PFSK-1 (cell line): ENCODE measurements around the gene AGPAT4.

ENCODE experiments used
- POLR2AphosphoS5 ChIP-seq: IDR thresholded peaks from 2 replicates; pipeline ENCODE4 v1.6.1; 2012; ENCODE audit warnings: low read depth, mild to moderate bottlenecking, control low read depth, low read length, moderate library complexity
- REST ChIP-seq, 2 experiments: IDR thresholded peaks; 2 replicates each; pipeline versions ENCODE4 v1.6.1 to v1.8.0; 2011 to 2012; ENCODE audit warnings: low read depth in 2 of 2, low read length in 2 of 2, control low read depth in 1 of 2, inconsistent platforms in 1 of 2, mild to moderate bottlenecking in 1 of 2, moderate library complexity in 1 of 2; ENCODE audit not compliant: insufficient read depth in 1 of 2
- SIN3A ChIP-seq: IDR thresholded peaks from 2 replicates; pipeline ENCODE4 v1.6.1; 2012; ENCODE audit warnings: mild to moderate bottlenecking, low read length, moderate library complexity, borderline replicate concordance; ENCODE audit not compliant: insufficient read depth
- TAF1 ChIP-seq: IDR thresholded peaks from 2 replicates; pipeline ENCODE4 v1.6.1; 2012; ENCODE audit warnings: low read length, control low read depth, borderline replicate concordance; ENCODE audit not compliant: insufficient read depth

GRCh38 chr6:161255518-161255917 lies 18.3 kb downstream of the AGPAT4 start:
- TF ChIP-seq POLR2AphosphoS5 (no peak), REST (IDR thresholded peaks at IDR 0.05; ENCODE audit: insufficient read depth in 1 of 2, low read depth in 2 of 2, low read length in 2 of 2) (no peak), TAF1 (no peak), SIN3A (no peak)
